GM19025 (cell line): ENCODE results near the gene CIDEC.

ENCODE experiments used
- ATAC-seq: cut with Tn5 transposase; IDR thresholded peaks from one replicate; pipeline ENCODE4 v1.9.1; 2021; ENCODE audit warnings: mild to moderate bottlenecking, low read depth, moderate library complexity; ENCODE audit not compliant: unreplicated experiment

Gene CIDEC

GRCh38 chr3:9818666-9819335 is 61.3 kb downstream of the CIDEC start:
- no peak for ATAC-seq

DNA sequence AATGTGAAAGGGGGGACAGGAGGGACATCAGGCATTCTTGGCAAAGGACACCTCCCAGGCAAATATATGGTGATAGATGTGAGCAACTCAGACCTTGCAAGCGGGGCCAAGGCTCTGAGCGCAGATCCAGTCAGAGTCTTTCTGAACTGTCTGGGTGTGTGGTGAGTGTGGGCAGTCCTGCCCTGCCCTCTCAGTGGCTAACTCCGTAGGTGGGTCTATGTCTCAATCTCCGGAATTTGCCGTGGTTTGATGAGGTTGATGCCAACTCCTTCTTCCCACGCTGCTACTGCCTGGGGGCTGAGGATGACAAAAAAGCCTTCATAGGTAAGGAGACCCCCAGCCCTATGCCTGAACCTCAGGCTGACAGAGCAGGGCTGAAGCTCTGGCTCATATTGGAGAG is 62.6 kb downstream of the CIDEC start:
- ATAC-seq, result no peak
